Measurements from ENCODE around the gene BTD.

BTD gene

GRCh38 chr3:15673536-15673935 is 72.0 kb downstream of the BTD start:
- DNase-seq, result no peak

GRCh38 chr3:15676259-15676658 is 74.7 kb downstream of the BTD start:
- no peak for DNase-seq

GRCh38 chr3:15679306-15679705 is 77.8 kb downstream of the BTD start:
- no peak for DNase-seq

GRCh38 chr3:15681668-15682067 is 80.1 kb downstream of the BTD start:
- DNase-seq, result no peak

GRCh38 chr3:15682561-15683185 is 81.1 kb downstream of the BTD start:
- DNase-seq, result no peak

GRCh38 chr3:15683253-15683652 is 81.7 kb downstream of the BTD start:
- DNase-seq, result no peak

GRCh38 chr3:15685927-15686326 is 84.4 kb downstream of the BTD start:
- no peak for DNase-seq

- no peak for DNase-seq
These were observed 88.7 kb downstream of the BTD start for GRCh38 chr3:15690230-15690629.

GRCh38 chr3:15690748-15691147 is 89.2 kb downstream of the BTD start:
- no peak for DNase-seq

GRCh38 chr3:15693355-15693754 is 91.8 kb downstream of the BTD start:
- no peak for DNase-seq

GRCh38 chr3:15694628-15695027 is 93.1 kb downstream of the BTD start:
- DNase-seq, result no peak

Measured in 8988T (cell line).